GM12891 (cell line): ENCODE measurements around the gene FAM209A.

Experiments
- PAX5 ChIP-seq: IDR thresholded peaks from 2 replicates; pipeline ENCODE4 v1.6.1; 2011; ENCODE audit warnings: low read length, moderate library complexity, mild to moderate bottlenecking; ENCODE audit not compliant: insufficient read depth, severe bottlenecking
- POLR2A ChIP-seq: IDR thresholded peaks from 2 replicates; pipeline ENCODE4 v1.6.1; 2011; ENCODE audit warnings: low read depth, low read length, control low read depth
- POLR2AphosphoS5 ChIP-seq: IDR thresholded peaks from 2 replicates; pipeline ENCODE4 v1.6.1; 2011; ENCODE audit warnings: low read depth, low read length, control low read depth
- POU2F2 ChIP-seq: IDR thresholded peaks from 2 replicates; pipeline ENCODE4 v1.6.1; 2011; ENCODE audit warnings: low read depth, mild to moderate bottlenecking, control low read depth, low read length, moderate library complexity
- TAF1 ChIP-seq: IDR thresholded peaks from 2 replicates; pipeline ENCODE4 v1.6.1; 2011; ENCODE audit warnings: low read depth, low read length, control low read depth

GRCh38 chr20:56503916-56504315, 20.6 kb upstream of the FAM209A start:
- TF ChIP-seq POLR2AphosphoS5 (no peak), POLR2A (no peak), TAF1 (no peak), POU2F2 (no peak), PAX5 (no peak)
